PC-3 (cell line): ENCODE measurements around the gene PHPT1.

Experiments used
- CTCF ChIP-seq: fragments of 300-600 bp; sonication (generic); conservative IDR thresholded peaks from 2 replicates; pipeline ENCODE4 v1.5.1; 2017; ENCODE audit warnings: antibody characterized with exemption, low read depth, mild to moderate bottlenecking, low read length
- EZH2 ChIP-seq: fragments of 300-600 bp; sonication (generic); IDR thresholded peaks from one replicate; pipeline ENCODE4 v1.6.1; 2017; ENCODE audit warnings: antibody characterized with exemption, mild to moderate bottlenecking, low read length; ENCODE audit not compliant: unreplicated experiment

GRCh38 chr9:136826703-136827582, 22.3 kb upstream of the PHPT1 start:
- no peak for TF ChIP-seq CTCF
- no peak for TF ChIP-seq EZH2
